Osteocyte (in vitro differentiated cells): ENCODE results near the gene MAPK7. TPM values are rescaled to one million over a fixed set of nuclear protein-coding genes. Genes with fewer than 3 reads are reported as not detected.

Experiments
- DNase-seq: peaks from one replicate; pipeline ENCODE4 v3.0.0; 2021; ENCODE audit warnings: mixed read lengths; ENCODE audit not compliant: unreplicated experiment; ENCODE audit errors: extremely low spot score
- H3K27ac Mint-ChIP-seq: one replicate; pipeline ENCODE4 v1.8.0; 2021; ENCODE audit warnings: mild to moderate bottlenecking, mixed read lengths; ENCODE audit not compliant: unreplicated experiment
- H3K27me3 Mint-ChIP-seq: one replicate; pipeline ENCODE4 v1.8.0; 2021; ENCODE audit warnings: mixed read lengths; ENCODE audit not compliant: unreplicated experiment
- H3K36me3 Mint-ChIP-seq: one replicate; pipeline ENCODE4 v1.8.0; 2021; ENCODE audit warnings: mixed read lengths; ENCODE audit not compliant: unreplicated experiment
- H3K4me1 Mint-ChIP-seq: one replicate; pipeline ENCODE4 v1.8.0; 2021; ENCODE audit warnings: mixed read lengths; ENCODE audit not compliant: unreplicated experiment
- H3K4me3 Mint-ChIP-seq: one replicate; pipeline ENCODE4 v1.8.0; 2021; ENCODE audit warnings: mild to moderate bottlenecking, moderate library complexity, mixed read lengths; ENCODE audit not compliant: unreplicated experiment
- H3K9me3 Mint-ChIP-seq: one replicate; pipeline ENCODE4 v1.8.0; 2021; ENCODE audit warnings: mixed read lengths; ENCODE audit not compliant: unreplicated experiment
- total RNA-seq: library from RNA; stranded (reverse); gene quantifications from 2 replicates; pipeline ENCODE4 v1.2.1, GENCODE V29; 2021
- TF ChIP-seq, protein P1 (sequence below): fragments of 200-600 bp; sonication (generic); IDR thresholded peaks from 2 replicates; pipeline ENCODE4 v1.5.0; 2021; ENCODE audit warnings: antibody characterized with exemption, mild to moderate bottlenecking, moderate library complexity

MAPK7 gene
- total RNA-seq, 1 donor from 2014 or later = 37.1 TPM

DNA sequence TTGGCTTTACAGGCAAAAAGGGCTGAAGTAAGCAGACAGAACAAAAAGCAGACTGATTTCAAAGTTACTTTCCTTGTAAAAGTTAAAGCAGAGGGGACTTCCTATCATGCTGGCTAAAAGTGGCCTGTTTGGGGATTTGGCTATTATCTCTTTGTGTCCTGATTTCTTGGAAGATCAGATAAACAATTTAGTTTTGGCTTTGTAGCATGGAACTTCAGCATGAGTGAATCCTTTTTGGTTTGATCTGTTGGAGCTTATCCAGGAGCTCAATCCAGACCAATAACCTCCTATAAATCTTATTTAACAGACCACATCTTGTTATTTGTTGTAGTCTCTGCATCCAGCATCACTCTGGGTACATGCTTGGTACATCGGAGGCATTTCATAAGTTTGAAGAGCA, 23.9 kb downstream of the MAPK7 start:
- H3K27ac Mint-ChIP-seq = no peak overlapping the region
- no peak for DNase-seq
- TF ChIP-seq, protein P1, sequence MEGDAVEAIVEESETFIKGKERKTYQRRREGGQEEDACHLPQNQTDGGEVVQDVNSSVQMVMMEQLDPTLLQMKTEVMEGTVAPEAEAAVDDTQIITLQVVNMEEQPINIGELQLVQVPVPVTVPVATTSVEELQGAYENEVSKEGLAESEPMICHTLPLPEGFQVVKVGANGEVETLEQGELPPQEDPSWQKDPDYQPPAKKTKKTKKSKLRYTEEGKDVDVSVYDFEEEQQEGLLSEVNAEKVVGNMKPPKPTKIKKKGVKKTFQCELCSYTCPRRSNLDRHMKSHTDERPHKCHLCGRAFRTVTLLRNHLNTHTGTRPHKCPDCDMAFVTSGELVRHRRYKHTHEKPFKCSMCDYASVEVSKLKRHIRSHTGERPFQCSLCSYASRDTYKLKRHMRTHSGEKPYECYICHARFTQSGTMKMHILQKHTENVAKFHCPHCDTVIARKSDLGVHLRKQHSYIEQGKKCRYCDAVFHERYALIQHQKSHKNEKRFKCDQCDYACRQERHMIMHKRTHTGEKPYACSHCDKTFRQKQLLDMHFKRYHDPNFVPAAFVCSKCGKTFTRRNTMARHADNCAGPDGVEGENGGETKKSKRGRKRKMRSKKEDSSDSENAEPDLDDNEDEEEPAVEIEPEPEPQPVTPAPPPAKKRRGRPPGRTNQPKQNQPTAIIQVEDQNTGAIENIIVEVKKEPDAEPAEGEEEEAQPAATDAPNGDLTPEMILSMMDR = no peak

DNA sequence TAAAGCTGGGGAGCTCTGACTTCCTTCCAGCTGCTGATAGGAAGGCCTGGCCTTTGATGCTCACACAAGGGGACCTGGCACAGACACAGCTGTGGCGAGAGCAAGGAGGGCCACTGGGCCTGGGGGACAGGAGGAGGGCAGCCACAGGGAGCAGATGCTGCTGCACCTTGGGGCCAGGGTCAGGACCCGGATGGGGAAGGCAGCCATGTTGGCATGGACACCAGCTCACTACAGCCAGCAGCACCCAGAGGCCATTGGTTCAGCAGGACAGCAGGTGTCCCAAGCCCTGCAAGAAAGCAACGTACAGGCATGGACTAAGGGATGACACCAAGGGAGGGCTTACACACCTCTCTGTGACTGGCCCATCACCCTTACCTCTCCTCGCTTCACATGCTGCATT, 24.7 kb downstream of the MAPK7 start:
- peaks cover 9% of the 10 kb centered on the region for H3K4me1 Mint-ChIP-seq
- TF ChIP-seq, protein P1 = no peak
- peaks cover 4% of the 10 kb centered on the region for H3K27me3 Mint-ChIP-seq
- no peak overlapping the region for H3K27ac Mint-ChIP-seq
- H3K36me3 Mint-ChIP-seq = no peaks in the 10 kb centered on the region
- H3K9me3 Mint-ChIP-seq = no peaks in the 10 kb centered on the region
- no peak overlapping the region for H3K4me3 Mint-ChIP-seq
- no peak for DNase-seq

More for the DNA sequence above, 23.9 kb downstream of the MAPK7 start:
- peaks cover 4% of the 10 kb centered on the region for H3K27me3 Mint-ChIP-seq
- H3K36me3 Mint-ChIP-seq = no peaks in the 10 kb centered on the region
- H3K4me1 Mint-ChIP-seq = peaks cover 12% of the 10 kb centered on the region
- H3K4me3 Mint-ChIP-seq = no peak overlapping the region
- H3K9me3 Mint-ChIP-seq = no peaks in the 10 kb centered on the region

DNA sequence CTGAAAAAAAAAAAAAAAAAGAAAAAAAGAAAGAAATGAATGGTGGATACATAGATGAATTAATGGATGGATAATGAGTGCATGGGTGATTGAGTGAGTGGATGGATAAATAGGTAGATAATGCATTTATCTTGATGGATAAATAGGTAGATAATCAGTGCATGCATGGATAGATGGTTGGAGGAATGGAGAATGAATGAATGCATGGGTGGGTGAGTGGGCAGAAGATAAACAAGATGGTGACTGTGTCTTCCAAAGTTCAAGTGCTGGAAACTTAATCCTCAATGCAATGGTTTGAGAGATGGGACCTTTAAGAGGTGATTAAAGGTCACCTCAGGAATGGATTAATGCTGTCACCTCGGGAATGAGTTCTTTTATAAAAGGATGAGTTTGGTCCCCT, 26.0 kb downstream of the MAPK7 start:
- DNase-seq = no peak
- H3K4me3 Mint-ChIP-seq = no peak overlapping the region
- no peaks in the 10 kb centered on the region for H3K36me3 Mint-ChIP-seq
- peaks cover 4% of the 10 kb centered on the region for H3K27me3 Mint-ChIP-seq
- no peaks in the 10 kb centered on the region for H3K4me1 Mint-ChIP-seq
- H3K9me3 Mint-ChIP-seq = no peaks in the 10 kb centered on the region
- H3K27ac Mint-ChIP-seq = no peak overlapping the region
- TF ChIP-seq, protein P1 = no peak

DNA sequence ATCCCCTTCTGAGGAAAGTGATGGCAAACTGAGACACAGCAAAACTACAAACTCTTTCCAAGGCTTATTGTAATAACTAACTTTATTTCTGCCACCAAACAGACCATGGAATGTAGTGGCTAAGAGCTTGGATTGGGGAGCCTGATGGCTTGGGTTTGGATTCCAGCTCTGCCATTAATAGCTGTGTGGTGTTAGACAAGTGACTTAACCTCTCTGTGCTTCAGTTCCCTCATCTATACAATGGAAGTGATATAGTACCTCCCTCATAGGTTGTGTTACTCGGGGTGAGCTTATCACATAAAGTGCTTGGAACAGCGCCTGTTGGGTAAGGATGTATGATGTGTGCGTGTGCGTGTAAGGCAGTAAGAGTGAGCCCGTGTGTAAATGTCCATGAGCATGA, 26.8 kb downstream of the MAPK7 start:
- H3K4me3 Mint-ChIP-seq = no peak overlapping the region
- no peaks in the 10 kb centered on the region for H3K9me3 Mint-ChIP-seq
- TF ChIP-seq, protein P1 = no peak
- peaks cover 4% of the 10 kb centered on the region for H3K27me3 Mint-ChIP-seq
- H3K36me3 Mint-ChIP-seq = no peaks in the 10 kb centered on the region
- peaks cover 6% of the 10 kb centered on the region for H3K4me1 Mint-ChIP-seq
- H3K27ac Mint-ChIP-seq = no peak overlapping the region
- DNase-seq = no peak

DNA sequence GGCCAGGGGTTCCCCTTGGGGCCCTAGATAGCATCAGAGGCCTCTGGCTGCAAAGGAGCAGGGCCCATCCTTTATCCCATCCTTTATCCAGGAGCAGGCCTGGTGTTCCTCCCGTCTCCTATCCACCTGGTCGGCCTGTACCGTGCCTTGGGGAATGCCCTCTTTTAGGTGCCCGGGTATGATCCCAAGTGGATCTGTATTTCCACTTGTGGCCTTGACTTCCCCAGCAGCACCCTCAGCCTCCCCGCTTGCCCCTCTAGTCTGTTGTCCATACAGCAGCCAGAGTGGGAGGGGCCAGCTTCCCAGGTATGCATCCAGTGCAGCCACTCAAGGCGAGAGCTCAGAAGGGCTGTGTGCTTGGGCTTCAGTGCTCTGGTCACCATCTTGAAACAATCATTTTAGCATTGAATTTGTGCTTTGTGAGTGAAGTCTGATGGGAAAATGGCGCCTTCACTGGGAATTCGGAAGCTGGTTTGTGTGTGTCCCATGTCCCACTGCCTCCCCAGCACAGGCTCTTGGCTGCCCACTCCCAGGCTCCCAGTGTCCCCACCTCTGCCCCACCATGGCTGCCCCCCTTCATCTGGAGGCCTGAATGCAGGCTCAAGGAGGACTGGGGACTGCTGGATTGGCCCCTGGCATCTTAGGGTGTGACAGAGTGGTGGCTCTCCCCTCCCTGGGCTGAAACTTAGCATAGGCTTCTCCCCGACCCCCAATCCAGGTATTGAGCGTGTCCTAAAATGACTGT, 29.5 kb downstream of the MAPK7 start:
- peaks cover 7% of the 10 kb centered on the region for H3K4me1 Mint-ChIP-seq
- H3K4me3 Mint-ChIP-seq = no peak overlapping the region
- no peak for DNase-seq
- TF ChIP-seq, protein P1 = no peak
- peaks cover 3% of the 10 kb centered on the region for H3K27me3 Mint-ChIP-seq
- no peak overlapping the region for H3K27ac Mint-ChIP-seq
- H3K9me3 Mint-ChIP-seq = no peaks in the 10 kb centered on the region
- H3K36me3 Mint-ChIP-seq = no peaks in the 10 kb centered on the region
